Measurements from ENCODE around the gene SERPINH1.
"Not testable (repeated sequence)": the region's sequence is repeated elsewhere in the genome, so short reads cannot be mapped to it uniquely, and the experiment has no call there.

SERPINH1 gene

DNA sequence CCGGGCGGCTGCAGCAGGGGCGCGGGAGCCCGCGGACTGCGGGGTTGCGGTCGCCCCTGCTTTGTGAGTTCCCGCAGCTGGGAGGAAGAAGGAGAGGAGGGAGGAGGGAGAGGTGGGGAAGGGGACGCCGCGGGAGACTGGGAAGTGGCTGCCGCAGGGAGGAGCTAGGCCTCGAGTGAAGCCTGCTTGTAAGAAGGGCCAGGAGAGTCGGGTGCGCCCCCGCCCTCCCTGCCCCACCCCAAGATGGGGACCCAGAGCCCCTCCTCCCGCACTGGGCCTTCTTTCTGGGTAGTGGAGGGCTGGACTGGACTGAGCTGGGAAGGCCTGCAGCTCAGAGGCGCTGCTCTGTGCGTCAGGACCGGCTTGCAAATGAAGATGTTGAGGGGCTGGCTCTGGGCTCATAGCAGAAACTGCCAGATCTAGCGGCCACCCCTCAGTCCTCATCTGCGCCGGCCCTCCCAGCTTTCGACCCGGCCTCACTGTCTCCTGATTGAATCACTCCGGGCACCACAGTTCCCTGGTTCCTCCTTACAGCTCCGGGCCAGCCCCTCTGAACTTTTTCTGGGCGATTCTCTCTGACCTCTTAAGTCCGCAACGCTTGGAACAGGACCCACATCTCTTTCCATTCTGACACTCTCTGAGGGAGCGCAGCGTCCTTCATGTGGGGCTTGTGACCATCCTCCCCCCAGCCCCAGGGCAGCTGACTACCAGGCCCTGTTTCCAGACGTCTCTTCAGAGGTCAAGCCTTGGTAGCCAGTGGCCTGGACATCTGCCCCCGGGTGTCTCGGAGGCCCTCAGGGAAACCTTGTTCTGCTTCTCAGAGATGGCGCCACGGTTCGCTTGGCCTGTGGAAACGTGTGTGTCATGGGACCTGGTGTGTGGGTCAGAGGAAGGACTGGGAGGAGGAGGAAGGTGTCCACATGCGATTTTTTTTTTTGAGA lies 21.9 kb downstream of the SERPINH1 start:
- Histone ChIP-seq H3K36me3 (ENCODE audit: control insufficient read depth, low read depth, low read length) (no peaks in the 10 kb centered on the region), H3K9ac (ENCODE audit: low read length) (peak overlapping the region; percentile 84), H3K27me3 (ENCODE audit: control insufficient read depth, insufficient read depth, low read length) (no peaks in the 10 kb centered on the region), H3K4me1 (ENCODE audit: control insufficient read depth, low read depth, low read length) (peaks cover 13% of the 10 kb centered on the region), H3K4me3 (ENCODE audit: low read length) (peak overlapping the region; percentile 64), H3K27ac (ENCODE audit: low read length) (peak overlapping the region; percentile 75), H3K9me3 (ENCODE audit: control insufficient read depth, low read depth, low read length) (no peaks in the 10 kb centered on the region)

DNA sequence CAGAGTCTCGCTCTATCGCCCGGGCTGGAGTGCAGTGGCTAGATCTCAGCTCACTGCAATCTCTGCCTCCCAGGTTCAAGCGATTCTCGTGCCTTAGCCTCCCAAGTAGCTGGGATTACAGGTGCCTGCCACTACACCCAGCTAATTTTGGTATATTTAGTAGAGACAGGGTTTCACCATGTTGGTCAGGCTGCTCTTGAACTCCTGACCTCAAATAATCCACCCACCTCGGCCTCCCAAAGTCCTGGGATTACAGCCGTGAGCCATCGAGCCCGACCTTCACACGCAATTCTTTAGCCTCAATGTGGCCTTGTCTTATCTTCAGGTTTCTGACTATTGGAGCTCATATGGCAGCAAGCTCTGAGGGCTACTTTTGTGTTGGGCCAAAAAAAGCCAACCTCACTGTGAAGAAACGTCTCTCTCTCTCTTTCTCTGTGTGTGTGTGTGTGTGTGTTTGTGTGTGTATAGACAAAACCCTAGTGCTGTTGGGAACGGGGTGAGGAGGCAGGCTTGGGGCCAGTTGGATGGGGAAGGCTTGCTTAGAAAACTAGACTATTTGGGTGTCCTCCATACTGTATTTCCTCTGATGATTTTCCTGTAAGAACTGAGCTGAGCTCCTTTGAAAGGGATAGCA lies 22.7 kb downstream of the SERPINH1 start:
- H3K27ac ChIP-seq (ENCODE audit: low read length); H3K9ac ChIP-seq (ENCODE audit: low read length); H3K36me3 ChIP-seq (ENCODE audit: control insufficient read depth, low read depth, low read length): not testable (repeated sequence)

DNA sequence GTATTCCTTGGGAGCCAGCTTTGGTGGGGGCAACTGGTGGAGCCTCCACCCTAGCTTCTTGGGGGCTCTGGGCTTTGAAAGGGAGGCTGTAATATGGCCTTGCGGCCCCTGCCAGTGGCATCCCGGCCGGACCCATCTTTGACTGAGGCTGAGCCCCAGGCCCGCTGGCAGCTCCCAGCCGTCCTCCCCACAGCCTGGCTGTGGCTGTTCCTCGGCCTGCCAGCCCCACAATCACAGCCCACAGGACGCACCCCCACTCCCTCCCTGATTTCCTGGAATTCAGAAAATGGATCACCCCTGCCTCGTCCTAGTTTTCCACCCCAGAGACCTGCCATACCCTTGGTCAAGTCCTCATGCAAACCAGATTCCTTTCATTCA lies 23.2 kb downstream of the SERPINH1 start:
- Histone ChIP-seq H3K4me1 (ENCODE audit: control insufficient read depth, low read depth, low read length) (peaks cover 13% of the 10 kb centered on the region), H3K9ac (ENCODE audit: low read length) (no peak overlapping the region), H3K27ac (ENCODE audit: low read length) (no peak overlapping the region), H3K36me3 (ENCODE audit: control insufficient read depth, low read depth, low read length) (no peaks in the 10 kb centered on the region), H3K9me3 (ENCODE audit: control insufficient read depth, low read depth, low read length) (no peaks in the 10 kb centered on the region), H3K4me3 (ENCODE audit: low read length) (no peak overlapping the region), H3K27me3 (ENCODE audit: control insufficient read depth, insufficient read depth, low read length) (no peaks in the 10 kb centered on the region)

More for the DNA sequence above, 22.7 kb downstream of the SERPINH1 start:
- H3K4me1 ChIP-seq (ENCODE audit: control insufficient read depth, low read depth, low read length): peaks cover 13% of the 10 kb centered on the region
- not testable (repeated sequence) for H3K27me3 ChIP-seq (ENCODE audit: control insufficient read depth, insufficient read depth, low read length); H3K9me3 ChIP-seq (ENCODE audit: control insufficient read depth, low read depth, low read length); H3K4me3 ChIP-seq (ENCODE audit: low read length)

DNA sequence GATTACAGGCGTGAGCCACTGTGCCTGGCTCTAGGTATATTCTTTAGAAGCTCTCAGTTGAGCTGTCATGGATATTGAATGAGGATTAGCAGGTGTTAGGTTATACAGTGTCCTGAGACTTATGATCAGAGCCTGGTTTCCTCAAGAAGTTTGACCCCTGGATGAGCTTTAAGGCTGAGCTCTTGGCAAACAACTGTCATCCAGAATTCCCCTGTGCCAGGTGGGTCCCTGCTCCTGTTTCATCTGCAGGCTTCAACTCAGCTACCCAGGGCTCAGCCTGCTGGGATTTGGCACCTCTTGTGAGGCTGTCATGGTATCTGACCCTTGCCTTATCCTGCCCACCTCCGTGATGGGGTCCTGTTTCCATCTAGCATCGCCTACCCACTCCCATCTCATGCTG lies 24.3 kb downstream of the SERPINH1 start:
- Histone ChIP-seq H3K27ac (ENCODE audit: low read length) (no peak overlapping the region), H3K9ac (ENCODE audit: low read length) (no peak overlapping the region), H3K4me3 (ENCODE audit: low read length) (no peak overlapping the region), H3K9me3 (ENCODE audit: control insufficient read depth, low read depth, low read length) (no peaks in the 10 kb centered on the region), H3K4me1 (ENCODE audit: control insufficient read depth, low read depth, low read length) (peaks cover 13% of the 10 kb centered on the region), H3K36me3 (ENCODE audit: control insufficient read depth, low read depth, low read length) (no peaks in the 10 kb centered on the region), H3K27me3 (ENCODE audit: control insufficient read depth, insufficient read depth, low read length) (no peaks in the 10 kb centered on the region)

DNA sequence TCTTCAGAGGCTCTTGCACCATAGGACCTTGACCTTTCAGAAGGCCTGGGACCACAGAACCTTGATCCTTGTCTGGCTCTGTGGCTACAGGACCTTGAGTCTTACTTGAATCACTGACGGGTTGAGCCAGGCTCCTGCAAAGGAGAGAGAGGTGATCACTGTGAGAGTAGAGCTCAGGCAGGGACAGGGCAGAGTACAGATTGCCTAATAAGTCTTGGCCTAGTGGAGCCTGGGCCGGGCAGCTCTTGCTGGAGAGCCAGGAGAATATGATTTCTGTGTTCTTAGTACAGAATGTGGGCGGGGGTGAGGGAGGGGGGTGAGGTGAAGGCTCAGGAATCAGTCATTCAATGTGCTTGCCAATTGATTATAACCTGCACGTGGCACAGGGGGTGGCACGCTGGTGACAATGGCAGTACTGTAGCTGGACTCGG lies 26.0 kb downstream of the SERPINH1 start:
- H3K36me3 ChIP-seq (ENCODE audit: control insufficient read depth, low read depth, low read length): no peaks in the 10 kb centered on the region

DNA sequence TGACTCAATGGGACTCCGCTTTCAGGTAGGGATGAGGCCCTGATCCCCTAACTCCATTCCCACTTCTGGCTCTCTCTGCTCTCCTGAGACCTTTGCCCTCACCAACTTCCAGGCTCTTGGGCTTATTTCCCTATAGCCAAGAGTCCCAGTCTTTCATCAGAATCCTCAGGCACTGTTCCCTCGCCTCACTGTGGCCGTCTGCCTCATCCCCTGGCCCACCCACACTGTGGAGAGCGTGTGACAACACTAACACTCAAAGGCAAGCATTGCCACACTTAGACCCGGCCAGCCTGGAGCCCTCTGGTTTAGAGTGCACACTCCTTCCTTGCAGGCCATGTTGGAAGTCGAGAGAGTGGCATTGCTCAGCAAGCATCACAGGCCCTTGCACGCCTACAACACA lies 27.0 kb downstream of the SERPINH1 start:
- H3K4me1 ChIP-seq (ENCODE audit: control insufficient read depth, low read depth, low read length): peaks cover 4% of the 10 kb centered on the region
- H3K4me3 ChIP-seq (ENCODE audit: low read length): no peak overlapping the region
- H3K36me3 ChIP-seq (ENCODE audit: control insufficient read depth, low read depth, low read length): no peaks in the 10 kb centered on the region
- no peak overlapping the region for H3K27ac ChIP-seq (ENCODE audit: low read length)
- H3K9me3 ChIP-seq (ENCODE audit: control insufficient read depth, low read depth, low read length): no peaks in the 10 kb centered on the region
- no peak overlapping the region for H3K9ac ChIP-seq (ENCODE audit: low read length)
- no peaks in the 10 kb centered on the region for H3K27me3 ChIP-seq (ENCODE audit: control insufficient read depth, insufficient read depth, low read length)

More for the DNA sequence above, 26.0 kb downstream of the SERPINH1 start:
- peaks cover 6% of the 10 kb centered on the region for H3K4me1 ChIP-seq (ENCODE audit: control insufficient read depth, low read depth, low read length)
- no peaks in the 10 kb centered on the region for H3K27me3 ChIP-seq (ENCODE audit: control insufficient read depth, insufficient read depth, low read length)
- H3K9me3 ChIP-seq (ENCODE audit: control insufficient read depth, low read depth, low read length): no peaks in the 10 kb centered on the region
- H3K27ac ChIP-seq (ENCODE audit: low read length): no peak overlapping the region
- no peak overlapping the region for H3K4me3 ChIP-seq (ENCODE audit: low read length)
- H3K9ac ChIP-seq (ENCODE audit: low read length): no peak overlapping the region

DNA sequence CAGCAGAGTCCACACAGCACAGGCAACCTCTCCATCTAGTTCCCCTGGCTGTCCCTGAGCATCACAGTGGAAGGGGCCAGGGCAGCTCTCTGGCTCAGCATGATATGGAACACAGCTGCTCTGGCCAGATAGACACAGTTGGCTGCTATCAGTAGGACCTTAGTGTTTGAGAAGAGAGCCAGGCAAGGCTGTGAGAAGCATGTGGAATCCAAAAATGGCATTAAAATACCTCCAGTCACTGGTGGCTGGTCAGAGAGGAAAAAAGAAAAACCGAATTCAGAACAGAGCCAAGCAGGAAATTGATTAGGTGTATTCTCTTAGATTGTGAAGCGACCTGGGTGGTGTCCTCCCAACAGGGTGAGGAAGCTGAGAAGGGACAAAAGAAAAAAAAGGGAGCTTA lies 27.9 kb downstream of the SERPINH1 start:
- H3K9me3 ChIP-seq (ENCODE audit: control insufficient read depth, low read depth, low read length): no peaks in the 10 kb centered on the region

DNA sequence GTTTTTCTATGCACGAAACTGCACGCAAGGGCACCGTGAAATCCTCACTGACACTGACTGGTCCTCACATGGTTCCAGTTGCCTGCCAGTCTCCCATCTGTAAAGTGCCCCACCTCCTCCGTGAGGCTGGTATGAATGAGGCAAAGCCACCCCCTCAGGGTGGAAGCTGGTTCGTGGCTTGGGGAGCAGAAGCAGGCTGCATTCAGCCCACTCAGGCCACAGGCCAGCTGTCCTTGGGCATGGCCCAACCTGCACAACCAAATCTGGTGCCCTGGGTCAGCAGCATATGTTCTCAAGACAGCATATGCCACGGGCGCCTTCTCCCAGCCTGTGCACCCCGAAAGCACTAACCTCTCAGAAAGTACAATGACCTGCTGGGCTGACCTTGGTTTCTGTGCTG lies 29.3 kb downstream of the SERPINH1 start:
- H3K4me3 ChIP-seq (ENCODE audit: low read length): no peak overlapping the region
- no peak overlapping the region for H3K9ac ChIP-seq (ENCODE audit: low read length)

More for the DNA sequence above, 27.9 kb downstream of the SERPINH1 start:
- Histone ChIP-seq H3K36me3 (ENCODE audit: control insufficient read depth, low read depth, low read length) (no peaks in the 10 kb centered on the region), H3K9ac (ENCODE audit: low read length) (no peak overlapping the region), H3K4me1 (ENCODE audit: control insufficient read depth, low read depth, low read length) (no peaks in the 10 kb centered on the region), H3K27me3 (ENCODE audit: control insufficient read depth, insufficient read depth, low read length) (no peaks in the 10 kb centered on the region), H3K27ac (ENCODE audit: low read length) (no peak overlapping the region), H3K4me3 (ENCODE audit: low read length) (no peak overlapping the region)

DNA sequence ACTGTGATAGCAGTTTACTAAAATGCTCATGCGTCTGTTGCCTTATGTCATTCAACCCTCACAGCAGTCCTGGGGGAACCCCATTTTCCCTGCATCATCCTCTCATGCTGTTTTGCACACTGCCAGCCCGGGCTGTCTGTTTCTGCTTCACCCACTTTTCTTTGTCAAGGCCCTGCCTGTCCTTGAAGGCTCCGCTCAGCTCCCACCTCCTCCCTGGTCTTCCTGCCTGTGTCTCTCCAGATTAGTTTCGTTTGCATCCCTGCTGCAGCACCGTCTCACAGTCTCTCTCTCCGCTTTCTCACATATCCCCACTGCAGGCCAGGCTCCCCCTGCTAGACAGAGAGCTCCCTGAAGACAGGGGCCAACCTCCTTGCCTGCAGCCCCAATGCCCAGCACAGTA lies 29.9 kb downstream of the SERPINH1 start:
- no peaks in the 10 kb centered on the region for H3K4me1 ChIP-seq (ENCODE audit: control insufficient read depth, low read depth, low read length)
- H3K27ac ChIP-seq (ENCODE audit: low read length): no peak overlapping the region
- H3K36me3 ChIP-seq (ENCODE audit: control insufficient read depth, low read depth, low read length): no peaks in the 10 kb centered on the region
- no peaks in the 10 kb centered on the region for H3K27me3 ChIP-seq (ENCODE audit: control insufficient read depth, insufficient read depth, low read length)
- H3K9ac ChIP-seq (ENCODE audit: low read length): no peak overlapping the region
- H3K9me3 ChIP-seq (ENCODE audit: control insufficient read depth, low read depth, low read length): no peaks in the 10 kb centered on the region
- no peak overlapping the region for H3K4me3 ChIP-seq (ENCODE audit: low read length)

More for the DNA sequence above, 29.3 kb downstream of the SERPINH1 start:
- Histone ChIP-seq H3K4me1 (ENCODE audit: control insufficient read depth, low read depth, low read length) (no peaks in the 10 kb centered on the region), H3K27me3 (ENCODE audit: control insufficient read depth, insufficient read depth, low read length) (no peaks in the 10 kb centered on the region), H3K9me3 (ENCODE audit: control insufficient read depth, low read depth, low read length) (no peaks in the 10 kb centered on the region), H3K27ac (ENCODE audit: low read length) (no peak overlapping the region), H3K36me3 (ENCODE audit: control insufficient read depth, low read depth, low read length) (no peaks in the 10 kb centered on the region)

DNA sequence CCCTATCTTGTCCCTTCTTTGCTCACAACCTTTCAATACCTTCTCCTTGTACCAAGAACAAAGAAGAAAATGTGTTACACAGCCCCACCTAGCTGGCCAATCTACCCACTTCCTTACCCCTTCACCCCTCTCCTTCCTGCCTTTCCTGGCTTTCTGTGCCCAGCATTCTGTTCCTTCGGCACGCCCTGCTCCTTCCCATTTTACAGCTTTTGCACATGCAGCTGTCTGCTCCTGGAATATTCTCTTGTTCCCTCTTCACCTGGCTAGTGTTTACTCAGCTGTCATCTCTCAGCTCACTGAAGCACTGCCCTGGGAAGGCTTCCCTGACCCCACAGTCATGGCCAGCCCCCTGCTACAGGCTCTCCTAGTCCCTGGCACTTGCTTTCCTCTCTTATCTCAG lies 30.7 kb downstream of the SERPINH1 start:
- no peaks in the 10 kb centered on the region for H3K4me1 ChIP-seq (ENCODE audit: control insufficient read depth, low read depth, low read length)
- no peak overlapping the region for H3K4me3 ChIP-seq (ENCODE audit: low read length)
- no peak overlapping the region for H3K27ac ChIP-seq (ENCODE audit: low read length)
- H3K9me3 ChIP-seq (ENCODE audit: control insufficient read depth, low read depth, low read length): no peaks in the 10 kb centered on the region
- no peaks in the 10 kb centered on the region for H3K27me3 ChIP-seq (ENCODE audit: control insufficient read depth, insufficient read depth, low read length)
- H3K9ac ChIP-seq (ENCODE audit: low read length): no peak overlapping the region
- no peaks in the 10 kb centered on the region for H3K36me3 ChIP-seq (ENCODE audit: control insufficient read depth, low read depth, low read length)

DNA sequence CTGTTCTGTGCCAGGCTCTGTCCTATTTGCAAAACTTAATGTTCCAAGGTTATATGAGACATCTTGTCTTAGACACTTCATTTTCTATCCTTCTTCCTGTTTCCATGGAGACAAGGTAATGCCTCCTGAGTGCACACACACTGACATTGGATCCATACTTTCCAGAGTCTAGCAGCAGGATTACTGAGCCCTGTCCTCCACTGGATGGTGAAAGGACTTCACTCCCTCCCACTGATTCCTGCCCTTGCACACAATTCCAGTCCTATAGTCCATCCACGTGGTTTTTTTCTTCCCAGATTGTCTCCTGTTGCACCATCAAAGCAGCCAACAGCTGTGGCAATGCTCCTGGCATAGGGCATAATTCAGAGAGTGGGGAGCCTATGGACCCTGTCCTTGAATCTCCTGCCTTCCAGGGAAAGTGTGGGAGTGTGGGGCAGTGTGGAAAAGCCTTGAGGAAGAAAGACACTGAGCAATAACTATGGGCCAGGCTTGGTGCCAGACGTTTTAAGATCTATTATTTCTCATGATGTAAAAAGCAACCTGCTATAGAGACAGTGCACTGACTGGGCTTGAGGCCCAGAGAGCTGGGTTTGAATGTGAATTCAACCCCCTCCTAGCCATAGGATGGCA lies 31.3 kb downstream of the SERPINH1 start:
- Histone ChIP-seq H3K9ac (ENCODE audit: low read length) (no peak overlapping the region), H3K27ac (ENCODE audit: low read length) (no peak overlapping the region), H3K4me1 (ENCODE audit: control insufficient read depth, low read depth, low read length) (no peaks in the 10 kb centered on the region), H3K4me3 (ENCODE audit: low read length) (no peak overlapping the region), H3K27me3 (ENCODE audit: control insufficient read depth, insufficient read depth, low read length) (no peaks in the 10 kb centered on the region), H3K9me3 (ENCODE audit: control insufficient read depth, low read depth, low read length) (no peaks in the 10 kb centered on the region), H3K36me3 (ENCODE audit: control insufficient read depth, low read depth, low read length) (no peaks in the 10 kb centered on the region)
